RWPE1 (cell line): ENCODE results near the gene TBC1D22A.

Experiments
- CTCF ChIA-PET: fragments of 350-600 bp; sonication (Branson Sonifier 250); formaldehyde crosslinking; extraction: SDS; loops from one replicate; lab custom pipeline; 2021; lab: Yijun Ruan, JAX
- POLR2A ChIA-PET: fragments of 400-600 bp; formaldehyde crosslinking; extraction: SDS; loops from one replicate; lab custom pipeline; 2020; ENCODE audit warnings: antibody characterized with exemption; ENCODE audit not compliant: low non-redundant PET; lab: Yijun Ruan, JAX
- DNase-seq: peaks from one replicate; pipeline ENCODE4 v3.0.0; 2012; ENCODE audit warnings: low spot score
- H3K27ac ChIP-seq: fragments of 450-650 bp; 2 replicates; pipeline ENCODE4 v1.5.1; 2017
- CTCF ChIP-seq: fragments of 450-650 bp; conservative IDR thresholded peaks from 2 replicates; pipeline ENCODE4 v1.5.1; 2017; ENCODE audit warnings: low read depth, mild to moderate bottlenecking

Gene TBC1D22A

GRCh38 chr22:46962406-46962805 is 200.0 kb downstream of the TBC1D22A start:
- DNase-seq = no peak
- H3K27ac ChIP-seq = no peak overlapping the region
- POLR2A ChIA-PET = no interaction called here
- TF ChIP-seq CTCF = no peak
- CTCF ChIA-PET = no interaction called here

- TF ChIP-seq CTCF = no peak
- H3K27ac ChIP-seq = no peak overlapping the region
- ChIA-PET POLR2A (interaction anchor here (0.8 kb wide), 1 partner anchor 34 kb away, joined by 3 read pairs; no protein-coding TSS in a partner anchor), CTCF (interaction anchor here (0.6 kb wide), 2 partner anchors 11 to 14 kb away, joined by 3 read pairs; no protein-coding TSS in a partner anchor)
- no peak for DNase-seq
Measured at GRCh38 chr22:46963672-46964545, 201.5 kb downstream of the TBC1D22A start.

- no peak for TF ChIP-seq CTCF
- H3K27ac ChIP-seq = no peak overlapping the region
- CTCF ChIA-PET = interaction anchor here (0.6 kb wide), 1 partner anchor 12 kb away, joined by 3 read pairs; no protein-coding TSS in a partner anchor
- DNase-seq = no peak
- POLR2A ChIA-PET = no interaction called here
Measured at GRCh38 chr22:46964773-46965550, 202.5 kb downstream of the TBC1D22A start.

- DNase-seq = no peak
- H3K27ac ChIP-seq = no peak overlapping the region
- no peak for TF ChIP-seq CTCF
- CTCF ChIA-PET = no interaction called here
- POLR2A ChIA-PET = no interaction called here
Measured at GRCh38 chr22:46965555-46966494, 203.4 kb downstream of the TBC1D22A start.

GRCh38 chr22:46966495-46966845 is 204.0 kb downstream of the TBC1D22A start:
- no peak for DNase-seq
- TF ChIP-seq CTCF = no peak
- no peak overlapping the region for H3K27ac ChIP-seq
- ChIA-PET CTCF (no interaction called here), POLR2A (no interaction called here)
